Measurements from ENCODE around the gene NUP58.

NUP58 gene

GRCh38 chr13:25301347-25302113 is at the start of gene NUP58:
Gene NUP58, plus strand, starts transcription at chr13:25301625. Its CDS starts 149 bp downstream, at chr13:25301774.
- peak; percentile 93 to 94 for DNase-seq

GRCh38 chr13:25252225-25252624 is 49.2 kb upstream of the NUP58 start:
- DNase-seq = no peak

DNA sequence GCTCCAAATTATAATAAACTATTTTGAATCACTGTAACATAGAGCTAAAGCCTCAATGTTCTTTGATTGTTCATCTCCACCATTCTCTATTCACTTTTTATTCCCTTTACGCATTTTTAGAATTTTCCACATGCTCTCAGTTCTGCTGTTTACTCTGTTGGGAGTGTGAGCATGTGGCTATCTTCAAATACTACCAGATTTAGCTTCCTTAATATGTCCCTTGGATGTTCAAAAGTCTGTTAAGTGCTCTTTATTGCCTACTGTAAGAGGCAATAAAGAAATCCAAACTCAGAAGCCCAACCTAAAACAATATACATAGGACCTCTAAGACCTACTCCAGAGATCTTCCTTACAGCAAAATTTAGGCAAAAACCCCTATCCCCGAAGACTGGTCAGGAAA is 48.7 kb upstream of the NUP58 start:
- DNase-seq = no peak

DNA sequence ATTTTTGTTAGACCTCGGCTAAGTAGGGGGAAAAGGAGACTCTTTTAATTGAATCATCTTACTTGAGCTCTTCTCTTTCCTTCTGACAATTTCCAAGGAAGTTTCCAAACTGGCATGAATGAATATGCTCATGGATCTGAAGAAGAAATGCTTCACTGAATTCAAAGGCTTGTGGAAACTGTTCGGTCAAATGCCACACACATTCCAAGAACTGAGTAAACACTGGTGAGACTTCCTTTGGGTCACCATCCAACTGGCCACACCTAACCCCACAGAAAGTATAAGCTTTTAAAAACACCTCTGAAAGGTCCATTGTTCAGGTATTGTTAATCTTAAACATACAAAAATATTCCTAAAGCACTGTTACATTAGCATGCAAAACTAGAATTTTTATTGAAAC is 47.7 kb upstream of the NUP58 start:
- no peak for DNase-seq

DNA sequence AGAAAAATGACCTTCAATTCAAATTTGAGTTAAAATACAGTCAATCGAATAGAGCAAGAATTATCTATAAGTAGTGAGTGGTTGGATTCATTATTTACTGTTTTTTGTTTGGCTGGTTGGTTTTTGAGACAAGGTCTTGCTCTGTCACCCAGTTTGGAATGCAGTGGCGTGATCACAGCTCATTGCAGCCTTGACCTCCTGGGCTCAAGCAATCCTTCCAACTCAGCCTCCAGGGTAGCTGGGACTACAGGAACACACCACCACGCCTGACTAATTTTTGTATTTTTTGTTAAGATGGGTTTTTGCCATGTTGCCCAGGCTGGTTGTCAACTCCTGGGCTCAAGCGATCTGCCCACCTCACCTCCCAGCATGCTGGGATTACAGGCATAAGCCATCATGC is 39.2 kb upstream of the NUP58 start:
- no peak for DNase-seq

- DNase-seq = no peak
These were observed 34.7 kb upstream of the NUP58 start for GRCh38 chr13:25266706-25267105.

DNA sequence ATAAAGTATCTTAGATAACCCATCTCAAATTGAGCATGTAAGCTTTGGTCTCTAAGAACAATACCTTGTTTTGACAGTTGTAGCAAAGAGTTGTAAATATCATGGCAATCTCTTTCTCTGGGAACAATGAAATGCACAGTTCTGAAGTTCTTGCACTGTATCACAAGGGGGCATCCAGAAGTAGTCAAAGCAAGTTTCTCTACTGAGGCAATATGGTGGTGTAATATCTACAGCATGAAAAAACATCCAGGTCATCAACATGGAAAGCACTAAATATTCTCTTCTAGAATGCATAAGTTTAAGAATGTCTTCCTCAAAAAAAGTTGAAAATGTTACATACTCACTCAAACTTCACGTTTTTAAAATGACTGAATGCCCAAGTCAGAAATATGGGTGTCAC is 33.7 kb upstream of the NUP58 start:
- DNase-seq = peak in 1 of 2 donors; percentile 31

DNA sequence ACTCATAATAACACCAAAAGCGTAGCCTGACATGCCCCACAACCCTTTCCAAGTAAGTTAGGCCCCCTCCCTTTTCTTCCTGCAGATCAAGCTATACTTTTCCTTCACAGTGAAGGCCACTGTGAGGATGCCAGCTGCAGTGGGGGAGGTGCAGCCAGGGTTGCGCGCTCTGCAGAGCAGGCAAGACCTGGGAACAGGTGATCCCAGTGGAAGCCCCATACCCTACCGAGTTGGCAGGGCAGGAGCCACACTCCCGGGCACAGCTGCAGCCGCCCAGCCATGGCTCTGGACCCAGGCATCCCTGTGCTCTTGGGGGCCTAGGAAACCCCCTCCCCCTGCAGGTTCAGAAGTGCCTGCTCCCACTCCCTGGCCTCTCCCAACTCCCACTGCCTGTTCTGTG is 32.9 kb upstream of the NUP58 start:
- DNase-seq = no peak

DNA sequence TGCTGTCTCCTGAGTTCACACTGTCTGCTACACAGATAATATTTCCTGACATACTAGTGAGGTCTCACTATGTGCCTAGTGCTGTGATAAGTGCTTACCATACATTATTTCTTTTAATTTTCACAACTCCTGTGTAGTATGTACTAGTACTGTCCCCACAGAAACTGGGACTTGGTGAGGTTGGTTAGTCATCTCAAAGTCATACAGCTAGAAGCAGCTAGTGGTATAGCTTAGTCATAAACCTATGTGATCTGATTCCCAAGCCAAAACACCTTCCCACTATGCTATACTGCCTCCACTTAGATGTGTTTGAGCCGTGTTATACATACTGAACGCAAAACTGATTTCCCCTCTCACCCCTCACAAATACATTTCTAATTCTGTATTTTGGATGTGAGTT is 24.7 kb upstream of the NUP58 start:
- DNase-seq = no peak

- no peak for DNase-seq
These were observed 21.0 kb upstream of the NUP58 start for GRCh38 chr13:25280396-25280795.

GRCh38 chr13:25281193-25281934 is 20.1 kb upstream of the NUP58 start:
- no peak for DNase-seq

- DNase-seq = no peak
These were observed 19.5 kb upstream of the NUP58 start for GRCh38 chr13:25281935-25282332.

- peak; percentile 59 to 67 for DNase-seq
These were observed 15.0 kb upstream of the NUP58 start for GRCh38 chr13:25286308-25286968.

GRCh38 chr13:25286969-25287961 is 14.2 kb upstream of the NUP58 start, which contains the start of gene MTMR6:
Gene MTMR6, minus strand, starts transcription at chr13:25287488. Its CDS starts 241 bp downstream, at chr13:25287247.
- peak; percentile 93 to 96 for DNase-seq

- no peak for DNase-seq
These were observed 12.5 kb upstream of the NUP58 start for GRCh38 chr13:25288966-25289365.

GRCh38 chr13:25291691-25292090 is 9.7 kb upstream of the NUP58 start:
- no peak for DNase-seq

GRCh38 chr13:25292301-25292700 is 9.1 kb upstream of the NUP58 start:
- peak in 1 of 2 donors; percentile 43 for DNase-seq

DNA sequence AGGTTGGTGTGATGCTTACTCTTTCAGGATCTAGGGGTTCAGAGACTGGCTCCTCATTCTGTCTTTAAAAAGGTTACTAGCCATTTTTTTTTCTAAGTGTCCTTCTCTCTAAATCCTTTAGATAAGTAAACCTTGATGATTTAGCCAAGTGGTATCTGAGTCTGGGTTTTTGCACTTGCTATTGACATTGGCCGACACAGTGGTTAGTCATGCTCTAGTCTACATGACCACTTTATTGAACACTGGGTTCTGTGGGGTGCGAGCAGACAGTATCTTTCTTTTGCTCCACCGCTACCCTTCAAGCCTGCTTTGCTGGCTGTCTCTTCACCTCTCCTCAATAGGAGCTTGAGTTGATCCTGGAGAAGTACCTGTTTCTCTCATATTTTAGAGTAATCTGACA is 6.2 kb upstream of the NUP58 start:
- no peak for DNase-seq

GRCh38 chr13:25295701-25296100 is 5.7 kb upstream of the NUP58 start:
- no peak for DNase-seq

DNA sequence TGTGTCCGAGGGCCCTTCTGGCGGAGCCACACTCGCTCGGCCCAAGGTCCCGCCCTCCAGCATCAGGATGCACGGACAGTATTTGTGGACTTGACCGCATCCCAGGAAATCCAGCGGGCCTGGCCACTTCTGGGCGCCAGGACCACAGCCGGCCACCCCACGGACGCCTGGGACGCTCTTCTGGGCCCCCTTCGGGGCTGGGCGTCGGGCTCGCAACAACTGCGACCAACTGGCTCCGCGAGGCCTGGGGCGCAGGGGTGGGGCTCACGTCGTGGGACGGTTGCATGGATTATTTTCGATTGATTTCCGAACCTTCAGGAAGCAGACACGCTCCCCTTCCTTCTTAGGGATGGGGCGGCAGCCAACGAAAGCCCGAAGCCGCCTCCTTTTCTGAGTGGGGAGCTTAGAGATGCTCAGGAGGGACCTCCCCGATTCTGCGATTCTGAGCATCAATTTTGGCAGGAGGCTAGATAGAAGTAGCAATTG is 521 bp upstream of the NUP58 start:
- no peak for DNase-seq

DNA sequence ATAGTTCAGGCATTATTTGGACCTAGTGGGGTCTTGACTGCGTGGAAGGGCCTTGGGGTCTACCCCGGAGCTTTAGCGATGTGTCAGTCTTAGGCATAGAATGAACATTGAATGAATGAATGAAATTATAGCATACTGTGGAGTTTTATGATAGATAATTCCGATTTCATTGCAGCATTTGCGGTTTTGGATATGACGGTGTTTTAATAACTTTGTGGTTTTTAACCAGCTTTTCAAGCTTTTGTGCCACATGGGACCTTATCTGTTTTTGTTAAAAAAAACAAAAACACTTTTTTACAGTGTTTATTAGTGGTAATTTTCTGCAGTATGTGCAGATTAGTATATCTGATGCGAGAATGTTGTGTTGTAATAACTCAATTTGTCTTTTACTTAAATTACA is 696 bp downstream of the NUP58 start:
- DNase-seq = no peak
